Mesenchymal stem cell (in vitro differentiated cells and primary cell): ENCODE data around the gene COL23A1.
A peak's percentile ranks its signal among the peaks of the same experiment; 100 is the strongest.

ENCODE experiments used
- DNase-seq: peaks from one replicate; pipeline ENCODE4 v3.0.0-alpha.2; 2013
- H2AFZ ChIP-seq: one replicate; pipeline ENCODE4 v1.6.1; 2013; ENCODE audit warnings: low read depth, mild to moderate bottlenecking, control low read depth, inconsistent platforms, low read length, moderate library complexity
- H2AK5ac ChIP-seq: 2 replicates; pipeline ENCODE4 v1.6.1; 2013; ENCODE audit warnings: low read length, moderate library complexity, mild to moderate bottlenecking, inconsistent platforms; ENCODE audit not compliant: severe bottlenecking
- H2BK120ac ChIP-seq: one replicate; pipeline ENCODE4 v1.6.1; 2013; ENCODE audit warnings: low read depth, mild to moderate bottlenecking, inconsistent platforms, low read length, moderate library complexity
- H2BK12ac ChIP-seq, 2 experiments: one replicate each; pipeline ENCODE4 v1.6.1; 2013; ENCODE audit warnings: inconsistent platforms in 2 of 2, low read length in 2 of 2, mild to moderate bottlenecking in 2 of 2, moderate library complexity in 2 of 2, control low read depth in 1 of 2
- H2BK15ac ChIP-seq: one replicate; pipeline ENCODE4 v1.6.1; 2013; ENCODE audit warnings: mild to moderate bottlenecking, low read depth, inconsistent platforms; ENCODE audit not compliant: poor library complexity, severe bottlenecking
- H2BK5ac ChIP-seq: 2 replicates; pipeline ENCODE4 v1.6.1; 2013; ENCODE audit warnings: low read depth, mild to moderate bottlenecking, low read length, control low read depth, inconsistent platforms; ENCODE audit not compliant: poor library complexity, severe bottlenecking
- H3K14ac ChIP-seq, 2 experiments: one replicate each; pipeline ENCODE4 v1.6.1; 2013; ENCODE audit warnings: inconsistent platforms in 2 of 2, low read length in 2 of 2, control low read depth in 1 of 2, mild to moderate bottlenecking in 1 of 2, moderate library complexity in 1 of 2
- H3K18ac ChIP-seq, 2 experiments: one replicate each; pipeline ENCODE4 v1.6.1; 2013; ENCODE audit warnings: inconsistent platforms in 2 of 2, low read length in 2 of 2, control low read depth in 1 of 2, low read depth in 1 of 2, mild to moderate bottlenecking in 1 of 2
- H3K23ac ChIP-seq, 2 experiments: one replicate each; pipeline ENCODE4 v1.6.1; 2013; ENCODE audit warnings: inconsistent platforms in 2 of 2, low read length in 2 of 2, mild to moderate bottlenecking in 2 of 2, moderate library complexity in 2 of 2, control low read depth in 1 of 2
- H3K27ac ChIP-seq: 2 replicates; pipeline ENCODE4 v1.5.1; 2013; ENCODE audit warnings: mild to moderate bottlenecking, moderate library complexity, low read length, control low read depth, inconsistent platforms; ENCODE audit not compliant: poor library complexity, severe bottlenecking
- H3K27me3 ChIP-seq, 2 experiments: 2 replicates each; pipeline versions ENCODE4 v1.6.1 to v1.7.0; 2013; ENCODE audit warnings: low read length in 2 of 2, mild to moderate bottlenecking in 2 of 2, moderate library complexity in 2 of 2, control low read depth in 1 of 2, inconsistent platforms in 1 of 2; ENCODE audit not compliant: control insufficient read depth in 1 of 2, insufficient read depth in 1 of 2
- H3K36me3 ChIP-seq, 2 experiments: 2 replicates each; pipeline versions ENCODE4 v1.6.1 to v1.7.0; 2013; ENCODE audit warnings: low read length in 2 of 2, control low read depth in 1 of 2, inconsistent platforms in 1 of 2, low read depth in 1 of 2, mild to moderate bottlenecking in 1 of 2; ENCODE audit not compliant: insufficient read depth in 2 of 2, control insufficient read depth in 1 of 2
- H3K4ac ChIP-seq, 2 experiments: one replicate each; pipeline ENCODE4 v1.6.1; 2013; ENCODE audit warnings: inconsistent platforms in 2 of 2, low read length in 2 of 2, mild to moderate bottlenecking in 2 of 2, moderate library complexity in 2 of 2, control low read depth in 1 of 2, low read depth in 1 of 2
- H3K4me1 ChIP-seq: 2 replicates; pipeline ENCODE4 v1.6.1; 2013; ENCODE audit warnings: low read depth, low read length, control low read depth; ENCODE audit not compliant: control insufficient read depth, insufficient read depth
- H3K4me2 ChIP-seq: 2 replicates; pipeline ENCODE4 v1.6.1; 2013; ENCODE audit warnings: low read length, mild to moderate bottlenecking, inconsistent platforms; ENCODE audit not compliant: poor library complexity, severe bottlenecking
- H3K4me3 ChIP-seq, 2 experiments: 2 replicates each; pipeline versions ENCODE4 v1.5.1 to v1.7.0; 2013; ENCODE audit warnings: low read length in 2 of 2, mild to moderate bottlenecking in 2 of 2, control low read depth in 1 of 2, low read depth in 1 of 2; ENCODE audit not compliant: insufficient read depth in 1 of 2
- H3K79me1 ChIP-seq: replicated peaks from 2 replicates; pipeline ENCODE4 v1.6.1; 2013; ENCODE audit warnings: mild to moderate bottlenecking, control low read depth, low read length, inconsistent platforms; ENCODE audit not compliant: poor library complexity, severe bottlenecking
- H3K9ac ChIP-seq: 2 replicates; pipeline ENCODE4 v1.7.0; 2013; ENCODE audit warnings: mild to moderate bottlenecking, low read length, moderate library complexity
- H3K9me3 ChIP-seq: 2 replicates; pipeline ENCODE4 v1.7.0; 2013; ENCODE audit warnings: mild to moderate bottlenecking, low read length; ENCODE audit not compliant: control insufficient read depth
- H4K8ac ChIP-seq: one replicate; pipeline ENCODE4 v1.6.1; 2013; ENCODE audit warnings: inconsistent platforms, mild to moderate bottlenecking, low read length, moderate library complexity
- H4K91ac ChIP-seq: one replicate; pipeline ENCODE4 v1.6.1; 2013; ENCODE audit warnings: mild to moderate bottlenecking, low read length, inconsistent platforms
- WGBS: methylation state at CpG from one replicate; pipeline ENCODE4 v1.1.7; 2013; ENCODE audit warnings: mixed read lengths; 5-methylcytosine and 5-hydroxymethylcytosine counted together

The COL23A1 gene

DNA sequence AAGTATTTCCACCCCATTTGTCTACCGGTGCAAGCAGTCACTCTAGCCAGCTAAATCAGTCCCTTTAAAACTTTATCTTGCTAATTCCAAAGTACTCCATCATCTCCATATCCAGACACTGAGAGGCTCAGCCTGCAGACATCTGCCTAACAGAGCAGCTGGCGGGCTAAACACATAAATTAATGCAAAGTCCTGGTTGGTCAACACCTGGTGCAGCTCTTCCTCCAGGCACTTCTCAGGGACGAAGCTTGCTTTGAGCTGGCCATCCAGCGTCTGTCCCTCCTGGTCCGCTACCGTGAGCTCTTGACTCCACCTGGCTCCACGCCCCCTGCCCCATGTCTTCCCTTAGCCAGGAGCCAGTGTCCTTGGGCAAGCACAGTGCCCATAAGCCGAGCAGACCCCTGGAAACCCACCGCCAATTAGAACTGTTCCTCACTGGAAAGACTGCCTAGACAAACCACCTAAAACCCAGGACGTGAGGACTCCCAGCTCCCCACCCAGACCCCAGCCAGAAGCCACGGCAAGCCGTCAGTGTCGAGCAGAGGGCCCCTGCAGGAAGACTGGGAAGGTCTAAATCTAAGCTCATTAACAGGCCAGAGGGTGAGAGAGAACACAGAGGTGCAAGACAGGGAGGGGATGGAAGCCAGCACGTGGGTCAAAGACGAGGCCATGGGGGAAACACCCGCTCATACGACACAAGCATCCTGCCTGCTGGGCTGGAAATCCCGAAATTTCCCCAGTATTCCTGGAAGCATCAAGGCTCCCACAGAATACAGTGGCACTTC lies 120.0 kb downstream of the COL23A1 start:
- Histone ChIP-seq H2AFZ (no peak overlapping the region), H3K79me1 (no peaks in the 10 kb centered on the region), H2BK120ac (no peak overlapping the region), H3K36me3 (no peaks in the 10 kb centered on the region), H2AK5ac (no peak overlapping the region), H3K4me2 (no peak overlapping the region), H3K9ac (no peak overlapping the region), H3K9me3 (peaks cover 4% of the 10 kb centered on the region), H3K23ac (no peak overlapping the region), H2BK15ac (no peak overlapping the region), H3K18ac (no peak overlapping the region), H2BK12ac (no peak overlapping the region), H3K14ac (no peak overlapping the region), H3K4ac (no peak overlapping the region), H3K27me3 (peaks cover 0 to 24% of the 10 kb centered on the region in 2 experiments), H3K27ac (no peak overlapping the region), H2BK5ac (no peak overlapping the region), H4K91ac (no peak overlapping the region), H3K4me1 (no peaks in the 10 kb centered on the region), H3K4me3 (no peak overlapping the region), H4K8ac (no peak overlapping the region)
- 67% methylated on average over 14 of the region's 18 CpGs for WGBS
- DNase-seq: no peak

DNA sequence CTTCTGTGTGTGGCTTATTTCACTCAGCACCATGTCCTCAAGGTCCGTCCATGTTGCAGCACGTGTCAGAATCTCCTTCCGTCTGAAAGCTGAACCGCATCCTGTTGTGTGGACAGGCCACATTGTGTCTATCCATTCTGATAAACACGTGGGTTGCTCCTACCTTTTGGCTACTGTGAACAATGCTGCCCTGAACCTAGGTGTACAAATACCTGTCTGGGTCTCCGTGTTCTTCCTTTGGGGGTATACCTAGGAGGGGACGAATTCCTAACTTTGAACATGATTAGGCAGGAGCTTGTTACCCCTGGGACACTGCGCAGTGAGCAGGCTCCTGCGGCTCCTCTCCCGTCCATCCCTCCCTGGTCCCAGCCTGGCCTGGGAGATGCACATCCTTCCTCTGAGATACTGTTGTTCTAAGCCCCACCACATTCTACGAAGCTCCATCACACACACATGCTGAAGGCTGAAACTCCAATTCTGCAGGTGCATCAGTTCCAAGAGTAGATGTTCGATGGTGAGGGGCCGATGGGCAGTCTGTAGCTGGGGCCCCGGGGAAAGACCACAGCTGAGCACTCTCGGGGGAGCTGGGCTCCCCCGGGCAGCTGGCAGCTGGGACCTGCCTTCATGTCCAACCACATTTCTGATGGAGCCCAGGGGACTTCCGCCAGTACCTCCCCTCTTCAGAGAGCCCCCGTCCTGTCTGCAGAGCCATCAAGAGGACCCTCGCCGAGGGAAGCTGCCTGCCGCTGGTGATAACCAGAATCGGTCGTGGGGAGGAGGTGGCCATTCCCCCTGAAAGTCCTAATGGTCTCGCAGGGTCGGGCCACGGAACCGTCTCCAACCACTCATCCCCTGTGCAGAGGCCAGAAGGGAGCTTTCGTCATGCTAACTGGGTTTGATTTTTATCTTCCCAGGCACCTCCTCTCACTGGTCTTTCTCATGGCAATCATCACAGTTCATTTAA lies 120.9 kb downstream of the COL23A1 start:
- H2AK5ac ChIP-seq: no peak overlapping the region
- no peak overlapping the region for H2BK12ac ChIP-seq
- no peak overlapping the region for H3K9ac ChIP-seq
- no peaks in the 10 kb centered on the region for H3K79me1 ChIP-seq
- no peak overlapping the region for H2BK120ac ChIP-seq
- no peak overlapping the region for H2BK15ac ChIP-seq
- no peaks in the 10 kb centered on the region for H3K4me1 ChIP-seq
- H3K18ac ChIP-seq: no peak overlapping the region
- H3K4ac ChIP-seq: no peak overlapping the region
- no peak overlapping the region for H4K91ac ChIP-seq
- H2BK5ac ChIP-seq: no peak overlapping the region
- no peak overlapping the region for H3K4me2 ChIP-seq
- H4K8ac ChIP-seq: no peak overlapping the region
- H3K14ac ChIP-seq: no peak overlapping the region
- H2AFZ ChIP-seq: no peak overlapping the region
- H3K4me3 ChIP-seq: no peak overlapping the region
- no peaks in the 10 kb centered on the region for H3K9me3 ChIP-seq
- no peak overlapping the region for H3K23ac ChIP-seq
- peaks cover 0 to 24% of the 10 kb centered on the region in 2 experiments for H3K27me3 ChIP-seq
- WGBS: 86% methylated on average over 28 of the region's 28 CpGs
- no peak for DNase-seq
- H3K36me3 ChIP-seq: no peaks in the 10 kb centered on the region
- H3K27ac ChIP-seq: no peak overlapping the region

DNA sequence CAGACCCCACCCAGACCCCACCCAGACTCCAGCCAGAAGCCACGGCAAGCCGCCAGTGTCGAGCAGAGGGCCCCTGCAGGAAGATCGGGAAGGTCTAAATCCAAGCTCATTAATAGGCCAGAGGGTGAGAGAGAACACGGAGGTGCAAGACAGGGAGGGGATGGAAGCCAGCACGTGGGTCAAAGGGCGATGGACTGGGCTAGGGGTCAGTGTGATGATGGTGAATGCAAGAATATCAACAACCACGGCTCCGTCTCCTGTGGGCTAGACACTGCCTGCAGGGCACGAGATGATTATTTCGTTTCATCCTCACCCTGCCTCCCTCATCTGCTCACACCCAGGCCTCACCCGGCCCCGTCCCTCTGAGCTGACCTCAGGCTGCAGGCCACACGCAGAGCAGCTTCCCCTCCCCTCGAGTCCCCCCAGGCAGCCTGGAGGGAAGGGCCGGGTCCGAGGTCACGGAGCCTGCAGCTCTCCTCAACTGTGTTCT lies 122.0 kb downstream of the COL23A1 start:
- H2BK120ac ChIP-seq: no peak overlapping the region
- H3K23ac ChIP-seq: no peak overlapping the region
- H4K91ac ChIP-seq: no peak overlapping the region
- H3K36me3 ChIP-seq: no peaks in the 10 kb centered on the region
- no peak overlapping the region for H3K4ac ChIP-seq
- H2BK15ac ChIP-seq: no peak overlapping the region
- no peak overlapping the region for H3K9ac ChIP-seq
- no peak overlapping the region for H2AFZ ChIP-seq
- no peak for DNase-seq
- peak overlapping the region in 1 of 2 experiments; percentile 49 for H3K18ac ChIP-seq
- H3K79me1 ChIP-seq: no peaks in the 10 kb centered on the region
- peak overlapping the region in 1 of 2 experiments; percentile 64 for H3K14ac ChIP-seq
- no peak overlapping the region for H2BK5ac ChIP-seq
- H4K8ac ChIP-seq: no peak overlapping the region
- H3K27ac ChIP-seq: no peak overlapping the region
- no peak overlapping the region for H2AK5ac ChIP-seq
- peaks cover 0 to 24% of the 10 kb centered on the region in 2 experiments for H3K27me3 ChIP-seq
- no peak overlapping the region for H2BK12ac ChIP-seq
- no peaks in the 10 kb centered on the region for H3K9me3 ChIP-seq
- 55% methylated on average over 12 of the region's 18 CpGs for WGBS
- no peaks in the 10 kb centered on the region for H3K4me1 ChIP-seq
- H3K4me3 ChIP-seq: no peak overlapping the region
- H3K4me2 ChIP-seq: no peak overlapping the region
